CD4-positive, alpha-beta T cell treated with Interleukin-4 for 1 hour (primary cell): ENCODE data around the gene NCK1.
A peak's percentile ranks its signal among the peaks of the same experiment; 100 is the strongest.
"Not testable (repeated sequence)": the region's sequence is repeated elsewhere in the genome, so short reads cannot be mapped to it uniquely, and the experiment has no call there.

Source experiments
- DNase-seq, 2 donors: peaks; one replicate each; pipeline ENCODE4 v3.0.0-alpha.2; 2020 to 2022

NCK1 gene

GRCh38 chr3:136869282-136869681, 7.3 kb downstream of the NCK1 start:
- DNase-seq: no peak

DNA sequence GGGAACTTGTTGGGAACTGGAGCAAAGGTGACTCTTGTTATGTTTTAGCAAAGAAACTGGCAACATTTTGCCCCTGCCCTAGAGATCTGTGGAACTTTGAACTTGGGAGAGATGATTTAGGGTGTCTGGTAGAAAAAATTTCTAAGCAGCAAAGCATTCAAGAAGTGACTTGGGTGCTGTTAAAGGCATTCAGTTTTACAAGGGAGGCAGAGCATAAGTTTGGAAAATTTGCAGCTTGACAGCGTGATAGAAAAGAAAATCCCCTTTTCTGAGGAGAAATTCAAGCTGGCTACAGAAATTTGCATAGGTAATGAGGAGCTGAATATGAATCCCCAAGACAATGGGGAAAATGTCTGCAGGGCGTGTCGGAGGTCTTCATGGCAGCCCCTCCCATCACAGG, 10.2 kb downstream of the NCK1 start:
- not testable (repeated sequence) for DNase-seq

DNA sequence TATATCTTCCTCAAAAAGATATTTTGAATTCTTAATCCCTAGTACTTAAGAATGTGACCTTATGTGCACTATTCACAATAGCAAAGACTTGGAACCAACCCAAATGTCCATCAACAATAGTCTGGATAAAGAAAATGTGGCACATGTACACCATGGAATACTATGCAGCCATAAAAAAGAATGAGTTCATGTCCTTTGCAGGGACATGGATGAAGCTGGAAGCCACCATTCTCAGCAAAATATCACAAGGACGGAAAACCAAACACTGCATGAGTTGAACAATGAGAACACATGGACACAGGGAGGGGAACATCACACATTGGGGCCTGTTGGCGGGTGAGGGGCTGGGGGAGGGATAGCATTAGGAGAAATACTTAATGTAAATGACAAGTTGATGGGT, 17.5 kb downstream of the NCK1 start:
- DNase-seq: not testable (repeated sequence)

- peak in 1 of 2 donors; percentile 56 for DNase-seq
Observed at GRCh38 chr3:136882571-136882970, 20.6 kb downstream of the NCK1 start.

GRCh38 chr3:136883967-136884720, 22.1 kb downstream of the NCK1 start:
- no peak for DNase-seq

- peak in 1 of 2 donors; percentile 58 for DNase-seq
Observed at GRCh38 chr3:136885357-136886213, 23.6 kb downstream of the NCK1 start.

DNA sequence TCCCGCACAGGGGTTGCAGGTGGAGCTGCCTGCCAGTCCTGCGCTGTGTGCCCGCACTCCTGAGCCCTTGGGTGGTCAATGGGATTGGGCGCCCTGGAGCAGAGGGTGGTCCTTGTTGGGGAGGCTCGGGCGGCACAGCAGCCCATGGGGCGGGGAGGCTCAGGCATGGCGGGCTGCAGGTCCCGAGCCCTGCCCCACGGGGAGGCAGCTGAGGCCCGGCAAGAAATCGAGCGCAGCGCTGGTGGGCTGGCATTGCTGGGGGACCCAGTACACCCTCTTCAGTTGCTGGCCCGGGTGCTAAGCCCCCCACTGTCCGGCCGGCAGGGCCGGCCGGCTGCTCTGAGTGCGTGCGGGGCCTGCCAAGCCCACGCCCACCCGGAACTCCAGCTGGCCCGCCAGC, 27.9 kb downstream of the NCK1 start:
- DNase-seq: no peak

DNA sequence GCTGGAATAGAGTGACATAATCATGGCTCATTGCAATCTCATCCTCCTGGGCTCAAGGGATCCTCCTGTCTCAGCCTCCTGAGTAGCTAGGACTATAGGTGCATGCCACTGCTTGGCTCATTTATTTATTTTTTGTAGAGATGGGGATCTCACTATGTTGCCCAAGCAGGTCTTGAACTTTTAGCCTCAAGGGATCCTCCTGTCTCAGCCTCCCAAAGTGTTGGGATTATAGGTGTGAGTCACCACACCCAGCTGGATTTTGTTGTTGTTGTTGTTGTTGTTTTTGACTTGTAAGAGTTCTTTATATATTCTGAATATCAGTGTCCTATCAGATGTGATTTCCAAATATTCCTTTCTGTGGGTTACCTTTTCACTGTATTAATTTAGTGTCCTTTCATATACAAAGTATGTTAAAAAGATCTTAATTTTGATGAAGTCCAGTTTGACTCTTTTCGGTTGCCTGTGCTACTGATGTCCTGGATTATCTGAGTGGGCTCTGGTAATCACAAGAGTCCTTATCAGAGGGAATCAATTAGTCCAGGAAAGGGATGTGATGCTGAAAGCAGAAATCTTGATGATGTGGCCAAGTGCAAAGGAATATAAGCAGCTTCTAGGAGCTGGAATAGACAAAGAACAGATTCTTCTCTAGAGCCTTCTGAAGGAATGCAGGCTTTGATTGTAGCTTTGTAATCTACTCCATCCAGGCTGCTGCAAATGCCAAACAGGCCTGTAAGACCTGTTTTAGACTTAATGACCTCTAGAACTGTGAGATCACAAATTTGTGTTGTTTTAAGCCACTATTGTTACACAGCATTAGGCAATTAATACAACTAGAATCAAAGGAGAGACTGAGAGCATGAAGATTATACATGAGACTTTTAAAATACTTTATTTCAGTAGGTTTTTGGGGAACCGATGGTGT, 30.2 kb downstream of the NCK1 start:
- DNase-seq: no peak

DNA sequence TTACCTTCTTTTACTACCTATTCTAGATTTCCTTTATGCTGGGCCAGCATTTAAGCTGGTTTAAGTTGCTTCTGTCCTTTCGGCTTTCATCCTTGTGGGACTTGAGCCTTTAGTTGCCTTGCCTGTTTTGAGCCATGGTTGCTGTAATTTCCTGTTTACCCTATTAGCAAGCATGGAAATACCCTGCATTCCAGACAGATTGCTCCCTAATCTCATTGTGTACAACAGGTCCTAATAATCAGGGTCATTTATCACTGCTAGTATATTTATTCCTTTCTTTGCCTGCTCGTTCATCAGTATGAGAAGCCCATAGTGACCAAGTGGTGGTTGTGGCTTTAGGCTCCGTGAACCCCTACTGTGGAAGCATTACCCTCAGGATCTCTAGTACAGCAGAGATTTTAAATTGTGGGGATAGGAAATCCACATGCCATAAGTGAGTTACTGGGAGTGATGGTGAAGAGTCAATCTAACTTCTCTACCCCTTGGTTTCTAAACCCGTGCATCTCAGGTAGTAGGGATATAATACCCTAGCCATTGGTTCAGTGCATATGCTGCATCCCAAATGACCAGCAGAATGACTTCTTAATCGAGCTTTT, 31.9 kb downstream of the NCK1 start:
- DNase-seq: no peak

- not testable (repeated sequence) for DNase-seq
Observed at GRCh38 chr3:136897171-136897570, 35.2 kb downstream of the NCK1 start.

GRCh38 chr3:136898549-136898948, 36.5 kb downstream of the NCK1 start:
- DNase-seq: no peak

DNA sequence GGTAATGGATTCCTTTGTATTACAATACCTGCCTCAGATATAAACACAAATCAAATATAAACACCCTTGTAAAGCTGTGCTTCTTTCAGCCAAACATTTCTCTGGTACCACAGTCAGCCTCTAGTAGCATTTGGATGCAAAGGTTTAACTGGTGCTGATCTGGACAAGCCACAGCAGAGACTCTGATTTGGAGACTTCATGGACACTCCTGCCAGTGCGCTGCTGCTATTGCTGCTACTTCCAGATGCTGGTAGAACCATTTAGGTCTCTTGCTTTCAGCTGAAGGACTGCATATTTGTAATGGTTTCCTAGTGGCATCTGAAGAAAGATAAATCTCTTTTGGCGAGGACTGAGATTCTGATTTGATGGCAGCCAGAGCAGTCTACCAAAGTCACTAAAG, 36.9 kb downstream of the NCK1 start:
- DNase-seq: no peak

- DNase-seq: no peak
Observed at GRCh38 chr3:136899622-136900158, 37.7 kb downstream of the NCK1 start.

DNA sequence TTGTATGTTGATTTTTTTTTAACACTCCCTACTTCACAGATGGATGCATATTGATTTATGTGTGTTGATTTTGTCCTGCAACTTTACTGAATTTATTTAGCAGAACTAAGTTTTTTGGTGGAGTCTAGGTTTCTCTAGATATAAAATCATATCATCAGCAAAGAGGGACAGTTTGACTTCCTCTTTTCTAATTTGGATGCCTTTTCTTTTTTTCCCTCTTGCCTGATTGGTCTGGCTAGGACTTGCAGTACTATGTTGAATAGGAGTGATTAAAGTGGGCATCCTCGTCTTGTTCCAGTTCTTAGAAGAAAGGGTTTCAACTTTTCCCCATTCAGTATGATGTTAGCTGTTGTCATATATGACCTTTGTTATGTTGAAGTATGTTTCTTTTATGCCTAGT, 38.7 kb downstream of the NCK1 start:
- DNase-seq: not testable (repeated sequence)

DNA sequence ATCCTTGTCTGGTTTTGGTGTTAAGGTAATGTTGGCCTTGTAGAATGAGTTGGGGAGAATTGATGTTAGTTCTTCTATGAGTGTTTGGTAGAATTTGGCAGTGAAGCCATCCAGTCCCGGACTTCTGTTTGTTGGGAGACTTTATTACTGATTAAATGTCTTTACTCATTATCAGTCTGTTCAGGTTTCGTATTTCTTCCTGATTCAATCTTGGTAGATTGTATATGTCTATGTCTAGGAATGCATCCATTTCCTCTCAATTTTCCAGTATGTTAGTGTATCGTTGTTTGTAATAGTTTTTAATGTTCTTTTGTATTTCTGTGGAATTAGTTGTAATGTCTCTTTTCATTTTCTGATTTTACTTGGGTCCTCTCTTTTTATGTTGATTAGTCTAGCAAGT, 39.4 kb downstream of the NCK1 start:
- DNase-seq: no peak

GRCh38 chr3:136902530-136902929, 40.5 kb downstream of the NCK1 start:
- not testable (repeated sequence) for DNase-seq

DNA sequence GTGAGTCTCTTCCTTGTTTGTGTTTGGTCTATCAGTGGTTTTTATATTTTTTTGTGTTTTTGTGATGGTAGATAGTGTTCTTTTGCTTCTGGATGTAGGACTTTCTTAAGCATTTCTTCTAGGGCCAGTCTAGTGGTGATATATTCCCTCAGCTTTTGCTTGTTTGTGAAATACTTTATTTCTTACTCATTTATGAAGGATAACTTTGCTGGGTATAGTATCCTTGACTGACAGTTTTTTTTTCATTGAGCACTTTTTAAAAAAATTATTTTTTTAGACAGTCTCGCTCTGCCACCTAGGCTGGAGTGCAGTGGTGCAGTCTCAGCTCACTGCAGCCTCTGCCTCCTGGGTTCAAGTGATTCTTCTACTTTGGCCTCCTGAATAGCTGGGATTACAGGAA, 41.9 kb downstream of the NCK1 start:
- DNase-seq: no peak

GRCh38 chr3:136904746-136905145, 42.7 kb downstream of the NCK1 start:
- no peak for DNase-seq

DNA sequence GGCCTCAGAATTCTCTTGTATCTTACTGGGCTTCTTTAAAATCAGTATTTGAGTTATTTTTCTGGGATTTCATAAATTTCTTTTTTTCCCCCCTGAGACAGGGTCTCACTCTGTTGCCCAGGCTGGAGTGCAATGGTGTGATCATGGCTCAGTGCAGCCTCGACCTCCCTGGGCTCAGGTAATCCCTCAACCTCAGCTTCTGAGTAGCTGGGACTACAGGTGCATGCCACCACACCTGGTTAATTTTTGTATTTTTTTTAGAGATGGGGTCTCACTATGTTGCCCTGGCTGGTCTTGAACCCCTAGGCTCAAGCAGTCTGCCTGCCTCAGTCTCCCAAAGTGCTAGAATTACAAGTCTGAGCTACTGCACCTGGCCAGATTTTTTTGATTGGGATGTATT, 43.5 kb downstream of the NCK1 start:
- no peak for DNase-seq

DNA sequence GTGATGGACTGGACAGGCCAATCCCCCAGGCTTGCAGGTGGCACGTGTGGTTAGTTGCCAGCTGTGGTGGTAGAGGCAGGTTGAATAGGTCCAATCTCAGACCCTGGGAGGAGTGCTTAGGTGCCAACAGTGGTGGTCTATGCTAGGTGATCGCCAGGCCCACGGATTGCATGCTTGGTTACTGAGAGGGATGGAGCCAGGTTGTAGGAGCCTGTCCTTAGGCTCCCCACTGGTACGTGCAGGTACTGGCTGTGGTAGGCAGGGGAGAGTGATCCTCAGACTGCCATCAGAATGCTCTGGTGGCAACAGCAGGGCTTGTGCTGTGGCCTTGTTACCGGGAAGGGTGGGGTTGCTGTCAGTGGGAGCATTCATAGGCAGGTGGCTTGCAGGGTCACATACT, 44.7 kb downstream of the NCK1 start:
- no peak for DNase-seq

DNA sequence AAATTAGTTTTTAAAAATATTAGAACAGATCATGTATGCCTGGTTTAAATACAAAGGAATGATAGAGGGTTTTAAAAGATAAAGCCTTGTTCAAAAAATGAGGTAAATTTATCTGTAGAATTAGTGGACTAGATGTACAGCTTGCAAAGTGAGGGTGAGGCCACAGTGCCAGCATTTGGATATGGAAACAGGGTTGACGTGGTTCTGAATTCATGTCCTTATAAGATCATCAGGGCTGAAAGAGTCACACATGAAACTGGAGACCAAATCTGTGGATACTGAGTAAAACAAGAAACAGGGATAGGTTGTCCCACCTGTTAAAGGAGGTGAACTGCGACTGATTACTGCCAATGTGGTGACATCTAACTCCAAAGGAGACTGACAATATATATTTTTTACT, 46.3 kb downstream of the NCK1 start:
- no peak for DNase-seq

GRCh38 chr3:136909187-136909586, 47.2 kb downstream of the NCK1 start:
- peak in 1 of 2 donors; percentile 27 for DNase-seq
